SU-DHL-6 (cell line): ENCODE results near the gene STX7.

Experiments used
- H2AFZ ChIP-seq: fragments of 200-600 bp; sonication (generic); 2 replicates; pipeline ENCODE4 v1.6.1; 2014; ENCODE audit warnings: low read depth, mild to moderate bottlenecking, moderate library complexity, mixed read lengths, antibody characterized with exemption, low read length; ENCODE audit not compliant: severe bottlenecking
- H3F3A ChIP-seq: fragments of 200-600 bp; shearing (Covaris generic); 2 replicates; pipeline ENCODE4 v1.6.0; 2016; ENCODE audit warnings: antibody characterized with exemption, mild to moderate bottlenecking; ENCODE audit not compliant: insufficient read depth
- H3K27ac ChIP-seq: fragments of 200-600 bp; sonication (generic); 2 replicates; pipeline ENCODE4 v1.5.1; 2016; ENCODE audit warnings: low read depth, mild to moderate bottlenecking, low read length, moderate library complexity, mixed read lengths
- H3K27me3 ChIP-seq: fragments of 200-600 bp; sonication (generic), shearing (Covaris generic); 2 replicates; pipeline ENCODE4 v1.6.0; 2014; ENCODE audit warnings: mild to moderate bottlenecking, low read length
- H3K36me3 ChIP-seq: fragments of 200-600 bp; sonication (generic); 2 replicates; pipeline ENCODE4 v1.6.1; 2014; ENCODE audit warnings: mild to moderate bottlenecking, low read length, mixed read lengths
- H3K4me2 ChIP-seq: fragments of 300-600, 200-600 bp; shearing (Covaris generic), sonication (generic); 2 replicates; pipeline ENCODE4 v1.6.0; 2014; ENCODE audit warnings: low read length, low read depth, mild to moderate bottlenecking; ENCODE audit not compliant: poor library complexity, severe bottlenecking
- H3K4me3 ChIP-seq: fragments of 200-600 bp; sonication (generic); 2 replicates; pipeline ENCODE4 v1.5.1; 2014; ENCODE audit warnings: antibody characterized with exemption, low read length, mild to moderate bottlenecking, mixed read lengths; ENCODE audit not compliant: insufficient read depth, poor library complexity, severe bottlenecking
- H3K79me2 ChIP-seq: fragments of 200-600 bp; sonication (generic); 2 replicates; pipeline ENCODE4 v1.6.1; 2014; ENCODE audit warnings: mild to moderate bottlenecking, low read length, moderate library complexity; ENCODE audit not compliant: insufficient read depth
- H3K9ac ChIP-seq: fragments of 200-600 bp; sonication (generic); 2 replicates; pipeline ENCODE4 v1.7.0; 2014; ENCODE audit warnings: mild to moderate bottlenecking, low read length
- H3K9me2 ChIP-seq: fragments of 200-600 bp; sonication (generic); replicated peaks from 2 replicates; pipeline ENCODE4 v1.6.1; 2014; ENCODE audit warnings: low read length; ENCODE audit not compliant: insufficient read depth
- H3K9me3 ChIP-seq: fragments of 200-600 bp; sonication (generic); 2 replicates; pipeline ENCODE4 v1.6.1; 2014; ENCODE audit warnings: low read length, mixed read lengths; ENCODE audit not compliant: insufficient read depth
- H4K20me1 ChIP-seq: fragments of 200-600 bp; sonication (generic); 2 replicates; pipeline ENCODE4 v1.6.1; 2014; ENCODE audit warnings: low read depth, mild to moderate bottlenecking, antibody characterized with exemption, low read length, moderate library complexity, mixed read lengths
- EZH2phosphoT487 ChIP-seq: fragments of 200-600 bp; sonication (generic), shearing (Covaris generic); conservative IDR thresholded peaks from 2 replicates; pipeline ENCODE4 v1.6.1; 2018; ENCODE audit warnings: mild to moderate bottlenecking, antibody characterized with exemption, low read length, moderate library complexity, mixed read lengths
- TF ChIP-seq, protein P1 (sequence below): fragments of 200-600 bp; sonication (generic); IDR thresholded peaks from one replicate; pipeline ENCODE4 v1.5.1; 2017; ENCODE audit warnings: antibody characterized with exemption, mild to moderate bottlenecking, low read length, moderate library complexity; ENCODE audit not compliant: insufficient read depth, poor library complexity, severe bottlenecking

The STX7 gene

DNA sequence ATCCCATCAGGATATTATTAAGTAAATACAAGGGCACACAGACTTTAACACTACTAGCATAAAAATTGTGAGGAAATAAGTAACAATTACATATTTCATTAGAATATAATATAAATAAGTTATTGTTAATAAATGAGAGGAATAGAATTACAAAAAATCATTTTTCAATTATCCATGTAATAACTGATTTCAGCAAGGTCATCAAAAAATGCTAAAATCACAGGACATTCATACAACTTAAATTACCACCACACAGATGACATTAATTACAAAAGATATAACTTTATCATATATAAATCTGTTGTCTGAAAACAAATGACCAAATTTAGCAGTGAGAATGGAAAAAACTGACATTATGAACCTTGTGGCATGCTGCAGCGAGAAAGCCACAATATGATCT lies 37.0 kb downstream of the STX7 start:
- peaks cover 47% of the 10 kb centered on the region for H3K36me3 ChIP-seq
- H3K79me2 ChIP-seq: peaks cover 89% of the 10 kb centered on the region
- TF ChIP-seq, protein P1, sequence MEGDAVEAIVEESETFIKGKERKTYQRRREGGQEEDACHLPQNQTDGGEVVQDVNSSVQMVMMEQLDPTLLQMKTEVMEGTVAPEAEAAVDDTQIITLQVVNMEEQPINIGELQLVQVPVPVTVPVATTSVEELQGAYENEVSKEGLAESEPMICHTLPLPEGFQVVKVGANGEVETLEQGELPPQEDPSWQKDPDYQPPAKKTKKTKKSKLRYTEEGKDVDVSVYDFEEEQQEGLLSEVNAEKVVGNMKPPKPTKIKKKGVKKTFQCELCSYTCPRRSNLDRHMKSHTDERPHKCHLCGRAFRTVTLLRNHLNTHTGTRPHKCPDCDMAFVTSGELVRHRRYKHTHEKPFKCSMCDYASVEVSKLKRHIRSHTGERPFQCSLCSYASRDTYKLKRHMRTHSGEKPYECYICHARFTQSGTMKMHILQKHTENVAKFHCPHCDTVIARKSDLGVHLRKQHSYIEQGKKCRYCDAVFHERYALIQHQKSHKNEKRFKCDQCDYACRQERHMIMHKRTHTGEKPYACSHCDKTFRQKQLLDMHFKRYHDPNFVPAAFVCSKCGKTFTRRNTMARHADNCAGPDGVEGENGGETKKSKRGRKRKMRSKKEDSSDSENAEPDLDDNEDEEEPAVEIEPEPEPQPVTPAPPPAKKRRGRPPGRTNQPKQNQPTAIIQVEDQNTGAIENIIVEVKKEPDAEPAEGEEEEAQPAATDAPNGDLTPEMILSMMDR: no peak
- TF ChIP-seq EZH2phosphoT487: no peak

DNA sequence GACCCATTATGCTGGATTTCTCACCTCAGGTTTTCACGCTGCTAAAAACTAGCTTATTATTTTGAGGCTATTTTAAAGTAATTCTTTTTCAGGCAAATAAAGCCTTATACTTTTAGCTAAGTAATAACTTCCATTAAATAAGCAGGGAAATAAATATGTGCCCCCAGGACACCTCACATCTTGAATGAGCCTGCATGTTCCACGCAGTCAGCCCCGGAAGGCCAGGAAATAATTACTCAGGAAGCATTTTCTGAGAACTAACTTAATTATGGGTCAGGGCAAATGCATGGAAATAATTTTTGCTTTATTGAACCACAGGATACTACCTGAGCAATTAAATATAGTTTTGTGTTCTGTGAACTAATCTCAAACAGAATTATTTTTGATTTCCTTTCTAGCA lies 41.1 kb downstream of the STX7 start:
- no peaks in the 10 kb centered on the region for H3K27me3 ChIP-seq
- no peaks in the 10 kb centered on the region for H4K20me1 ChIP-seq
- H2AFZ ChIP-seq: no peak overlapping the region
- peaks cover 21% of the 10 kb centered on the region; the same call in 1 of the 2 replicates for H3F3A ChIP-seq
- H3K4me3 ChIP-seq: no peak overlapping the region
- no peak overlapping the region for H3K4me2 ChIP-seq
- H3K27ac ChIP-seq: no peak overlapping the region
- no peaks in the 10 kb centered on the region for H3K9me3 ChIP-seq
- no peak overlapping the region for H3K9ac ChIP-seq
- no peaks in the 10 kb centered on the region for H3K9me2 ChIP-seq
- peaks cover 55% of the 10 kb centered on the region for H3K79me2 ChIP-seq
- peaks cover 74% of the 10 kb centered on the region for H3K36me3 ChIP-seq
- no peak for TF ChIP-seq EZH2phosphoT487
- TF ChIP-seq, protein P1: no peak

More for the DNA sequence above, 37.0 kb downstream of the STX7 start:
- Histone ChIP-seq H3K9me2 (no peaks in the 10 kb centered on the region), H3K9ac (no peak overlapping the region), H2AFZ (no peak overlapping the region), H3K4me2 (peak overlapping the region; percentile 19), H3K4me3 (no peak overlapping the region), H3F3A (peaks cover 18% of the 10 kb centered on the region), H4K20me1 (no peaks in the 10 kb centered on the region), H3K27me3 (no peaks in the 10 kb centered on the region), H3K27ac (peak overlapping the region; percentile 49; the same call in 1 of the 2 replicates), H3K9me3 (no peaks in the 10 kb centered on the region)

DNA sequence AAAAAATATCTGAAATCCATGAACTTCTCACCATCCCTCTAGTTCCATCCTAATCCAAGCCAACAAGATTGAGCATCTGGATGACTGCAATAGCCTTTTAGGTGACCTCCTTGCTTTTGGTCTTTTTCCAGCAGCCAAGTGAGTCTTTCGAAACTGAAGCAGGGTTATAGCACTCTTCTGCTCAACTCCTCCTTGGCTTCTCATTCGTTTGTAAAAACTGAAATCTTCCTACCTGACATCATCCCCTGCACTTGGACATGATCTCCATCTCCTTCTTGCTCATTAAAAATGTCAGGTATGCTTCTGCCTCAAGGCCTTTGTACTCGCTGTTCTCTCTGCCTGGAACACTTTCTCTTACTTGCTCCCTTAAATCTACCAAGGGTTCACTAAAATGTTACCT lies 46.0 kb downstream of the STX7 start:
- peaks cover 63% of the 10 kb centered on the region for H3K36me3 ChIP-seq
- no peak overlapping the region for H3K27ac ChIP-seq
- no peaks in the 10 kb centered on the region for H3K9me3 ChIP-seq
- H3K9ac ChIP-seq: no peak overlapping the region
- no peak overlapping the region for H2AFZ ChIP-seq
- no peaks in the 10 kb centered on the region for H3K9me2 ChIP-seq
- peaks cover 13% of the 10 kb centered on the region; the same call in 1 of the 2 replicates for H3K79me2 ChIP-seq
- H3K4me3 ChIP-seq: no peak overlapping the region
- H4K20me1 ChIP-seq: no peaks in the 10 kb centered on the region
- TF ChIP-seq, protein P1: no peak
- TF ChIP-seq EZH2phosphoT487: no peak
- H3F3A ChIP-seq: peaks cover 13% of the 10 kb centered on the region; the same call in 1 of the 2 replicates
- no peaks in the 10 kb centered on the region for H3K27me3 ChIP-seq
- H3K4me2 ChIP-seq: no peak overlapping the region
